GM19193 (cell line): ENCODE measurements around the gene ZNF839.

ENCODE experiments used
- POLR2A ChIP-seq: IDR thresholded peaks from 4 replicates; pipeline ENCODE4 v1.6.1; 2011; ENCODE audit not compliant: insufficient read depth, insufficient read length; ENCODE audit errors: extremely low read depth

The ZNF839 gene

GRCh38 chr14:102378830-102379229, 59.3 kb downstream of the ZNF839 start:
- no peak for TF ChIP-seq POLR2A

- TF ChIP-seq POLR2A, result no peak
Measured at GRCh38 chr14:102387086-102387485, 67.5 kb downstream of the ZNF839 start.

GRCh38 chr14:102389246-102389645, 69.7 kb downstream of the ZNF839 start:
- no peak for TF ChIP-seq POLR2A

GRCh38 chr14:102390064-102390855, 70.7 kb downstream of the ZNF839 start:
- TF ChIP-seq POLR2A, result no peak
